Keratinocyte (primary cell): ENCODE data around the gene SFT2D1.

Experiments
- EZH2 ChIP-seq: IDR thresholded peaks from one replicate; pipeline ENCODE4 v1.6.1; 2012; ENCODE audit warnings: inconsistent platforms, mild to moderate bottlenecking, low read length, moderate library complexity
- TF ChIP-seq, protein P1 (sequence below), 3 experiments: IDR thresholded peaks in 1 of 3; conservative IDR thresholded peaks in 1 of 3; optimal IDR thresholded peaks in 1 of 3; 2 replicates in 2 of 3; 3 replicates in 1 of 3; pipeline versions ENCODE3 to v1.5.1; 2011; ENCODE audit warnings: low read length in 3 of 3, mild to moderate bottlenecking in 3 of 3, moderate library complexity in 2 of 3, control low read depth in 1 of 3, inconsistent platforms in 1 of 3; ENCODE audit not compliant: insufficient read depth in 2 of 3; ENCODE audit errors: extremely low read depth in 1 of 3

GRCh38 chr6:166381381-166381732 is 39.0 kb upstream of the SFT2D1 start:
- TF ChIP-seq, protein P1, sequence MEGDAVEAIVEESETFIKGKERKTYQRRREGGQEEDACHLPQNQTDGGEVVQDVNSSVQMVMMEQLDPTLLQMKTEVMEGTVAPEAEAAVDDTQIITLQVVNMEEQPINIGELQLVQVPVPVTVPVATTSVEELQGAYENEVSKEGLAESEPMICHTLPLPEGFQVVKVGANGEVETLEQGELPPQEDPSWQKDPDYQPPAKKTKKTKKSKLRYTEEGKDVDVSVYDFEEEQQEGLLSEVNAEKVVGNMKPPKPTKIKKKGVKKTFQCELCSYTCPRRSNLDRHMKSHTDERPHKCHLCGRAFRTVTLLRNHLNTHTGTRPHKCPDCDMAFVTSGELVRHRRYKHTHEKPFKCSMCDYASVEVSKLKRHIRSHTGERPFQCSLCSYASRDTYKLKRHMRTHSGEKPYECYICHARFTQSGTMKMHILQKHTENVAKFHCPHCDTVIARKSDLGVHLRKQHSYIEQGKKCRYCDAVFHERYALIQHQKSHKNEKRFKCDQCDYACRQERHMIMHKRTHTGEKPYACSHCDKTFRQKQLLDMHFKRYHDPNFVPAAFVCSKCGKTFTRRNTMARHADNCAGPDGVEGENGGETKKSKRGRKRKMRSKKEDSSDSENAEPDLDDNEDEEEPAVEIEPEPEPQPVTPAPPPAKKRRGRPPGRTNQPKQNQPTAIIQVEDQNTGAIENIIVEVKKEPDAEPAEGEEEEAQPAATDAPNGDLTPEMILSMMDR (optimal IDR thresholded peaks at IDR 0.05 in 1 of 3, IDR thresholded peaks at IDR 0.05 in 1 of 3, conservative IDR thresholded peaks at IDR 0.05 in 1 of 3; ENCODE audit: extremely low read depth in 1 of 3, insufficient read depth in 2 of 3, low read length in 3 of 3): no peak
- no peak for TF ChIP-seq EZH2
